A673 (cell line): ENCODE data around the gene MRPS5. TPM values are rescaled to one million over a fixed set of nuclear protein-coding genes. Genes with fewer than 3 reads are reported as not detected.

ENCODE experiments used
- BruUV-seq: library from RNA; stranded (reverse); fragments of 400-500 nt; replicated peaks from 2 replicates; lab custom pipeline; 2021; lab: Mats Ljungman, UMichigan
- CTCF ChIA-PET: fragments of 300-600 bp; sonication (Branson Sonifier 250); formaldehyde crosslinking; loops from one replicate; lab custom pipeline; 2022; ENCODE audit warnings: antibody characterized with exemption; lab: Charles Lee
- POLR2A ChIA-PET: fragments of 300-600 bp; sonication (Branson Sonifier 250); formaldehyde crosslinking; loops from one replicate; lab custom pipeline; 2022; ENCODE audit warnings: antibody characterized with exemption; ENCODE audit not compliant: low non-redundant PET; lab: Charles Lee
- DNase-seq: peaks from one replicate; pipeline ENCODE4 v3.0.0-alpha.2; 2015; ENCODE audit warnings: low spot score
- H3K27ac ChIP-seq: fragments of 200-600 bp; sonication (generic); 2 replicates; pipeline ENCODE4 v1.5.1; 2016; ENCODE audit warnings: mixed run types, low read depth, mild to moderate bottlenecking, mixed read lengths, antibody characterized with exemption, low read length; ENCODE audit not compliant: poor library complexity, severe bottlenecking
- H3K27me3 ChIP-seq: fragments of 200-600 bp; sonication (generic); replicated peaks from 2 replicates; pipeline ENCODE4 v1.6.1; 2017; ENCODE audit warnings: mixed run types, low read depth, mild to moderate bottlenecking, mixed read lengths, antibody characterized with exemption, low read length; ENCODE audit not compliant: insufficient read depth, poor library complexity
- H3K36me3 ChIP-seq: fragments of 200-600 bp; sonication (generic); 2 replicates; pipeline ENCODE4 v1.6.1; 2016; ENCODE audit warnings: mixed run types, mild to moderate bottlenecking, mixed read lengths, antibody characterized with exemption, low read length; ENCODE audit not compliant: insufficient read depth, poor library complexity, severe bottlenecking
- H3K4me1 ChIP-seq: fragments of 200-600 bp; sonication (generic); 2 replicates; pipeline ENCODE4 v1.6.1; 2017; ENCODE audit warnings: mixed run types, mild to moderate bottlenecking, mixed read lengths, antibody characterized with exemption, low read length; ENCODE audit not compliant: insufficient read depth, poor library complexity, severe bottlenecking
- H3K4me3 ChIP-seq: fragments of 200-600 bp; sonication (generic); 2 replicates; pipeline ENCODE4 v1.5.1; 2016; ENCODE audit warnings: low read depth, mixed run types, mild to moderate bottlenecking, mixed read lengths, low read length; ENCODE audit not compliant: poor library complexity, severe bottlenecking
- H3K9me3 ChIP-seq: fragments of 200-600 bp; sonication (generic); 2 replicates; pipeline ENCODE4 v1.6.1; 2016; ENCODE audit warnings: mixed run types, low read depth, mild to moderate bottlenecking, mixed read lengths, antibody characterized with exemption, low read length; ENCODE audit not compliant: poor library complexity, severe bottlenecking
- EZH2 ChIP-seq: fragments of 200-600 bp; sonication (generic); IDR thresholded peaks from 2 replicates; pipeline ENCODE4 v1.6.1; 2017; ENCODE audit warnings: borderline replicate concordance, low read depth, mild to moderate bottlenecking, mixed read lengths, antibody characterized with exemption, low read length; ENCODE audit not compliant: poor library complexity, severe bottlenecking
- intact Hi-C: fragments of 100-400 bp; cut with micrococcal nuclease; formaldehyde crosslinking; loops from one replicate; pipeline ENCODE4 v1.10.0; 2022; ENCODE audit not compliant: unreplicated experiment
- total RNA-seq: library from RNA; stranded (reverse); gene quantifications from 2 replicates; pipeline ENCODE4 v1.2.3, GENCODE V29; 2021
- TF ChIP-seq, protein P1 (sequence below): fragments of 300-800, 200-600 bp; sonication (generic); conservative IDR thresholded peaks from 2 replicates; pipeline ENCODE4 v1.5.1; 2017; ENCODE audit warnings: low read depth, mild to moderate bottlenecking, antibody characterized with exemption, low read length, moderate library complexity, mixed read lengths

Gene MRPS5
- total RNA-seq, 1 experiment from 2014 or later: 103 TPM

DNA sequence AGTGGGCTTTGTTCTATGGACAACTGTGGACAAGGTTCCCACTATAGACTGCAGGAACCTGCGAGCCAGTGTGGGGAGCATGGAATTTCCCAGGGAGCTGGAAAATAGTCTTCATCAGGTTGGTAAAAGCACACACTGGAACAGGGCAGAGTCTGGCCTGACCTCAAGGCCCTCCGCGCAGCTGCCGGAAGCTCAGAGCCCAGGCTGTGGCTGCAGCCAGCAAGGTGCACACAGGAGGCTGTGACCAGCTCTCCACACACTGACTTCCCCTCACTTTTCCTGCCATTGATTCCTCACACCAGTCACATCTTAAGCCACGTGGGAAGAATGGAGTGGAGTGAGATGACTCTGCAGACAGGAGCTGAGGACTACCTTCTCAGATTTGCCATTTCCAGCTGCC lies 77.0 kb downstream of the MRPS5 start:
- no peak for DNase-seq
- ChIA-PET CTCF (interaction anchor here (1.4 kb wide), 1 partner anchor 22 kb away, joined by 3 read pairs; no protein-coding TSS in a partner anchor), POLR2A (no interaction called here)
- BruUV-seq: no TSS peak
- H3K27me3 ChIP-seq: peaks cover 7% of the 10 kb centered on the region
- no peaks in the 10 kb centered on the region for H3K4me1 ChIP-seq
- intact Hi-C loops: no loop called here
- H3K9me3 ChIP-seq: no peaks in the 10 kb centered on the region
- H3K4me3 ChIP-seq: no peak overlapping the region
- H3K27ac ChIP-seq: no peak overlapping the region
- H3K36me3 ChIP-seq: no peaks in the 10 kb centered on the region
- TF ChIP-seq, protein P1, sequence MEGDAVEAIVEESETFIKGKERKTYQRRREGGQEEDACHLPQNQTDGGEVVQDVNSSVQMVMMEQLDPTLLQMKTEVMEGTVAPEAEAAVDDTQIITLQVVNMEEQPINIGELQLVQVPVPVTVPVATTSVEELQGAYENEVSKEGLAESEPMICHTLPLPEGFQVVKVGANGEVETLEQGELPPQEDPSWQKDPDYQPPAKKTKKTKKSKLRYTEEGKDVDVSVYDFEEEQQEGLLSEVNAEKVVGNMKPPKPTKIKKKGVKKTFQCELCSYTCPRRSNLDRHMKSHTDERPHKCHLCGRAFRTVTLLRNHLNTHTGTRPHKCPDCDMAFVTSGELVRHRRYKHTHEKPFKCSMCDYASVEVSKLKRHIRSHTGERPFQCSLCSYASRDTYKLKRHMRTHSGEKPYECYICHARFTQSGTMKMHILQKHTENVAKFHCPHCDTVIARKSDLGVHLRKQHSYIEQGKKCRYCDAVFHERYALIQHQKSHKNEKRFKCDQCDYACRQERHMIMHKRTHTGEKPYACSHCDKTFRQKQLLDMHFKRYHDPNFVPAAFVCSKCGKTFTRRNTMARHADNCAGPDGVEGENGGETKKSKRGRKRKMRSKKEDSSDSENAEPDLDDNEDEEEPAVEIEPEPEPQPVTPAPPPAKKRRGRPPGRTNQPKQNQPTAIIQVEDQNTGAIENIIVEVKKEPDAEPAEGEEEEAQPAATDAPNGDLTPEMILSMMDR: no peak
- TF ChIP-seq EZH2: no peak

DNA sequence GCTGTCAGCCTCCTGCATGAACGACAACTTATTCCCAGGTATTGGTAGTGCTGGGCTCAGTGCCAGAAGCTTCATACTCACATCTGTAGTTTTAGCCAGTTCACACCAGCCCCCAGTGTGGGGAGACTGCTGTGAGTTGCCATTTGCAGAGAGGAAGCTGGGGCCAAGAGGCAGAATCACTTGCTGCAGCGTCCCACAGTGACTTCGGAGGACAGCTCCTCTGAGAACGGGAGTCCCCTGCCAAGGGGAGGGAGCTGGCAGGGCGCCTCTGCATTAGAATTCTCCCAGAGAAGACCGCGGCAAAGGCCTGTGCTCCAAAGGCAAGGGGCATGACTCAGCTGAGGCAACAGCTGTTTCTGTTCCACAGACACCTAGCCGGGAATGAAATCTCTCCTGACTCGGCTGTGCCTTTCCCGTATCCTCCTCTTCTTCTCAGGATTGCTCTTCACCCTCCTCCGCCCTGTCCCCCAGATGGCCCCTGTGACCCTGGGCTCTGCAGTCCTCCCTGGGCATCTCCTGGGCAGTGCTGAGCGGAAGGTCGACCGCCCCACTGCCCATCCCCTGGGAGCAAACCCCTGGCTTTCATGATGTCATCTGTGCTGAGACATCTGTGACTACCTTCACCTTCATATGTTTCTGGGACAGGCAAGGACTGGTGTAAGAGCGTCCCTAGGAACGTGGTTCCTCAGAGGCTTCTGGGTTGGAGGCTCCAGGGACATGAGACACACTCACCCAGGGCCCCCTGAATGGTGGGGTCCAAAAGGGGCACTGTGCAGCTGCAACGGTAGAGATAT lies 78.1 kb downstream of the MRPS5 start:
- ChIA-PET POLR2A (no interaction called here), CTCF (no interaction called here)
- intact Hi-C loops: no loop called here
- Histone ChIP-seq H3K9me3 (no peaks in the 10 kb centered on the region), H3K36me3 (no peaks in the 10 kb centered on the region), H3K4me3 (no peak overlapping the region), H3K27ac (no peak overlapping the region), H3K27me3 (peaks cover 7% of the 10 kb centered on the region), H3K4me1 (no peaks in the 10 kb centered on the region)
- DNase-seq: peak; percentile 57
- no TSS peak for BruUV-seq
- TF ChIP-seq EZH2: no peak
- TF ChIP-seq, protein P1: no peak

DNA sequence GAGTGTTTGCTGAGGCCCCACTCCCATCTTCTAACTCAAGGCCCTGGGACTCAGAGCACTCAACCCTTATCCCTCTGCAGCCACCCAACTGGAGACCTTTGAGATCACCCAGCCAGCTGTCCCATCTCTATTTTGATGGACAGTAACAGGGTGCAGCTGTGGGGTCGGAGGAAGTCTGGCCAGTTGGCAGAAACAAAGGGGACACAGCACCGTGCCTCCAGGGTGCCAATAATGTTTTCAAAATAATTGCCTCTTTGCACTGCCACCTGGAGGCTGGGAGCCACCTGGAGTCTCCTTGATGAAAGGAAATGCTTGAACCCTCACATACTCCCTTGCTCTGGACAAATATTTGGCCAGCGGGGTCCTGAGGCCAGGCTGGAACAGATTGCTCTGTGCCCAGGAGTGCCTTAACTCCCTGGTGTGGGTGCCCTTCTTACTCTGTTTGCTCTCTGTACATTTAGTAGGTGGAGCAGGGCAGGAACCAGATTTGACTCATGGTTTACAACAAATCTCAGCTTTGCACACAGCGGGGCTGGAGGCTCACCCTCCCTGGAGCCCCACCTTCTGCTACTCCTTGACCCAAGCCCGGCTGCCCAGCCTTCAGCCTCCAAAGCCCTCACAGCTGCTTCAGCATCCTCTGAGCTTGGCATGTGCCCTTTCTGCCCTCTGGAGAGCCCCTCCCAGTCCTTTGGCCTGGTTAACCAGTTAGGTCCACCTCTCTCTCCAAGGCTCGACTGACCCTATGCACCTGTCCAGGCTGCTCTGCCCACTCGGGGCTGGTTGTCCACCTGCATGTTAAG lies 78.9 kb downstream of the MRPS5 start:
- POLR2A ChIA-PET: no interaction called here
- Histone ChIP-seq H3K4me3 (no peak overlapping the region), H3K4me1 (no peaks in the 10 kb centered on the region), H3K27me3 (peaks cover 7% of the 10 kb centered on the region), H3K36me3 (no peaks in the 10 kb centered on the region), H3K9me3 (no peaks in the 10 kb centered on the region), H3K27ac (no peak overlapping the region)
- intact Hi-C loops: no loop called here
- no TSS peak for BruUV-seq
- CTCF ChIA-PET: no interaction called here
- no peak for DNase-seq
- TF ChIP-seq, protein P1: no peak
- TF ChIP-seq EZH2: no peak
